HG03565 (cell line): ENCODE results near the gene TP53AIP1.
A peak's percentile ranks its signal among the peaks of the same experiment; 100 is the strongest.

Experiments
- ATAC-seq: cut with Tn5 transposase; IDR thresholded peaks from one replicate; pipeline ENCODE4 v1.9.1; 2021; ENCODE audit warnings: mild to moderate bottlenecking, moderate library complexity; ENCODE audit not compliant: unreplicated experiment

TP53AIP1 gene

DNA sequence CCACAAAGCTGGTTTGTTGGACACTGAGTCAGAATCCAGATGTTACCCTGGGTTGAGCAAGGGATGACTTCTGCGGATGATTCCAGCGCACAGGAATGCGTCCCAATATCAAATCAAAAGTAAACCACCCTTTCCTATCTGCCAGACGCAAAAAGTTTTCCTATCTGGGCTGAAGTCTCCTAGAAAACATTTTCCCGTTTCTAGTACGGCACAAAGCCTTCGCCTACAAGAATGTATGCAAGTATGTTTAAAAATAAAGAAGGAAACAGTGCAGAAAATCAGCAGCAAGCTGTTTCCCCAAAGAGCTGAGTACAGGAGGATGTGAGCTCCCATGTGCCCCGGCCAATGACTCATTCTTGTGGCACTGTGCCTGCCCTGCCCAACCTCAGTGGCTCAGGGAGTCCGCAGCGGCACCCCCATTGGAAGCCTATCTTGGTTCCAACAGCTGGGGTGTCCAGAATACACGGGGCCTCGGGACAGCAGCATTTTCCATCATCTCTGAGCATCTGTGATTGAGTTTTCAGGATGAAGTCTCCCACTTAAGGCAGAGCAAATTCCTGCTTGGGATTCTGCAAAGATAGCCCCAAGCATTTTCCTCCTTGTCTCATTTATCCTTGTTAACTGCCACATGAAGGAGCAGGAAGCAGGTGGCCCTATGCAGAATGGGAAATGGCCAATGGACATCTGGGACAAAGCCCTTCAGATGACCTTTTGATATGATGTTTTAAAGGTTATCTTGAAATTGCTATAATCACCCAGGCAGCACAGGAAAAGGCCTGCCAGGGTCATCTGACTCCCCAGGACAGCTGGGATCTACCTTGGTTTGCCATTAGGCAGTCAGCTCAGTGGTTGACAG, 34.1 kb downstream of the TP53AIP1 start:
- no peak for ATAC-seq

DNA sequence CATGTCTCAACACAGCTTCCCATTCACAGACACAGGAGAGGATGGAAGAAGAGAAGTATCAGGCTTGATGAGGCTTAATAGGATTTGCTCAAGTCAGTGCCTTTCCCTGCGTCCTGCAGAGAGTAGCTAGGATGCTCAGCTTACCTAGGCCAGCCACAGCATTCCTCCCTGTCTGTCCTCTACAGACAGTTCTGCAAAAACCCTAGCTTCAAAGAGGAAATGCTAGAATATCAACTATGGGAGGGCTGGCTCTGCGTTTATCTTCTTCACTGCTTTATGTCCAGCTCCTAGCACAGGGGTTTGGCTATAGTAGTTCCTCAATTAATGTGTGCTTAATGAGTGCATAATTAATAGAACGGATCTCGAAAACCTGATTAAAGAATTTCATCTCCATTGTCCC, 35.1 kb downstream of the TP53AIP1 start:
- no peak for ATAC-seq

DNA sequence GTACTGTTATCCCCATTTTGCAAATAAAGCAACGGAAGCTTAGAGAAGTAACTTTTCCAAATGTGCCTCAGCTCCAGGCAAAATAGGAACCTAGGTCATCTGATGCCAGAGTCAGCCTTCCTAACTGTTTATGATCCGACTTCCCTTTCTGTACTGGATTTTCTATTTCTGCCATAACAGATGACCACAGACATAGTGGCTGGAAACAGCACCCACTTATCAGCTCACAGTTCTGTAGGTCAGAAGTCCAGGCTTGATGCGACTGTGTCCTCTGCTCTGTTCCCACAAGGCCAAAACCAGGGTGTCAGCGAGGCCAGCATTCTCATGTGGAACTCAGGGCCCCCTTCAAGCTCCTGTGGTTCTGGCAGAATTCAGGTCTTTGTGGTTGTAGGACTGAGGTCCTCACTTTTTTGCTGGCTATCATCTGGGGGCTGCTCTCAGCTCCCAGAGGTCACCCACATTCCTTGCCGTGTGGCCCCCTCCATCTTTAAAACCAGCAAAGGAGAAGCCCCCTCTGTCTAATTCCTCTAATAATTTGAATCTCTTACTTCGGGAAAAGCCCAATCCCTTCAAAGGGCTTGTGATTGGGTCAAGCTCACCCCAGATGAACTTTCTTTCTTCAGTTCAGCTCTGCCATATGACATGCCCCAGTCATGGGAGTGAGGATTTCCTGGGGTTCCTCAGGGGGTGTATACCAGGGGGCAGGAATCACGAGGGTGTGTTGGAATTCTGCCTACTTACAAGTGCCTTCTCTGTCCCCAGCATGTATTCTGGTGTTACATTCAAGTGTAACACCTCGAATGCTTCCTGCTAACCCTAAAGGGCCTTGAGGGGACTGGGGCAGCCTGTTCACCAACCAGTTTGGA, 36.3 kb downstream of the TP53AIP1 start:
- ATAC-seq = no peak

DNA sequence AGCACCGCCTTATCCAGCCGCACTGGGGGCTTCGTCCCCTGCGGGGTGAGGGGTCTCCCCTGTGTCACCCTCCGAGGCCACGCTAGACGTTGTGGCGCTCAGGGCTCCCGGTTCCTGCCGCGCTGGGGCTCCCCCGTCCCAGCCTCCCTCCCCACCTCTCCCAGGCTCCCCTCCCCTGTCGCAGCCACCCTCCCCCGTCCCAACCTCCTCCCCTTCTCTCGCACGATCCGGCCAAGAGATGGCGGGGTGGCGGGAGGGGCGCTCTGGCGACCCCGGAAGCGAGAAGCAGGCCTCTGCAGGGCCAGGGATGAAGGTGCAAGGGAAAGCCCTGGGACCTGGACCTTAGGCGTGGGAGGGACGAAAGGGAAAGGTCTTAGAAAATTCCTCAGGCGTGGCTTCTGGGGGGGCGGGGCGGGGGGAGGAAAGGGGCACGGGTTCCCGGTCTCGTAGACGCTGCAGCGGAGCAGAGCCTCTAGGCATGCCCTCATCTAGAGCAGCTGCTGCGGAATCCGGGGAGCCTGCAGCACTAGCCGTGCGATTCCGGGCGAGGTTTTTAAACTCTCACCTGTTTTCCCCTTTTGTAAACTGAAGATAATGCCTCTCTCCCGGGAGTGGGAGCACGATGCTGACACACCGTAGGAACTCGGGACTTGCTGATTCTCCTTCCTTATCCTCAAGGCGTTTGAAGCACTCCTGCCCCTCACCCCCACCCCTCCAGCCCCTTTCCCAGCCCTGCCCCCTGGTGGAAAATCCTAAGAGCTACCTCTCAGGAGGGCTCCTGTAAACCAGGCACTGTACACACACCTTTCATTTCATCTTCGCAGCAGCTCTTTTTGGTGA, 37.1 kb downstream of the TP53AIP1 start:
- no peak for ATAC-seq

DNA sequence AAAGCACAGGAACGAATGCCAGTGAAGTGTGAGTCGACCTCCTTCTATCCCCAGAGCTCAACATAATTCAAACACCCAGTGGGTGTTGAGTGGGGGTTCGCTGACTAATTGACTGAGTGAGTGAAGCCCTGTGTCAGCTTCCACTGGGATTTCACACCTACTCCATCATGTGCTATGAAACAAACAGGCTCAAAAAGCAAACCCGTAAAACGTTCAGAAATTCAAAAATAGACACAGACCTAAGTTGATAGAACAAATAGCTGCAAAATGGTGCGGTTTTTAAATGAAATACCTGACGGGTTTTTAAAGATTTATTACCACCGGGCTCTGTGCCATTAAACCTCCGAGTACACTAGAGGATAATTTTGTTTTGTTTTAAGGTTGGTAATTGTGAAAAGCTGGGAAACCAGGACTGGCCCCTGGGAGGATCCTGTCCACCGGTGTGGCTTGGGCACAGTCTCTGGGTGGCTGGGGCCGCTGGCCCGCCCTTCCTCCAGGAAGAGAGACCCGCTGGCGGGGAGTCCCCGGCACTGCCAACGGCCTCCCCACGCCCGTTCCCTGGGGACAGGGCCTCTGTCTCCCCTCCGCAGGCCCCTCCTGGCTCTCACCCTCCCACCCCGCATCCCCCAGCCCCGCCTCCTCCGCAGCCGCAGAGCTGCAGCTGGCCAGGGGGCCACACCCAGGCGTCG, 37.9 kb downstream of the TP53AIP1 start:
- no peak for ATAC-seq

- no peak for ATAC-seq
Observed at GRCh38 chr11:128904303-128904655, 38.4 kb downstream of the TP53AIP1 start.

DNA sequence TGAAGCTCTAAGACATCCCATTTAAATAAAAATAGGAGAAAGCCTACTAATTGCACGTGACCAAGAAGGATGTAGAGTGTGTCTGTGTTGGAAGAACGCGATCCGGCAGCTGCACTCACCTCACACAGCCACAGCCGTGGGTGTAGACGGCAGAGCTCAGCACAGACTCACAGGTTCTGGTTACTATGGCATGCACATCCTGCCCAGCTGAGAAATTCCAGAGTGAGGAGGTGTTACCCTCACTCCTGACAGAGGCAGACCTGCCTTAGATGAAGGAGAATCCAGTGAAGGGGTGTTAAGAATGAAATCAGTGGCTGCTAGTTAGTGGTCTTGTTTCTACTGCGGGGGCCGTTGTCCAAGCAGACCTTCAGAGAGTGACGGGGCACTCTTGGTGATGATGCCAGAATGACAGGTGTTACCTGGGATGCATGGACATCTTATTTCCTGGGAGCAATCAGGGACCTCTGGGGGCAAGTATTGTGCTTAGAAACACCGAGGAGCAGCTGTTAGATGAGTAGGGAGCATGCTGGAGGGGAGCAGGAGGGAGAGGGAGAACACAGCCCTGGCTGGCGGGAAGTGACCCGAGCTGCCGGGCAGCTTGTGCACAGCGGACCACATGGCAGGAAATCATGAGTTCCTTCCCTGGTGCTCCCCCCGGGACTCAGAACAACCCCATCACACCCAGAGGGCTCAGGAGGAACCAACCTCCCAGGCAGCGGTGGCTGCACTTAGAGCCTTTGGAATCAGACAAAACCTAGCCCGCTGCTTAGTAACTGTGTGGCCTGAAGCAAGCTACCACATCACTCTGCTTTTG, 39.2 kb downstream of the TP53AIP1 start:
- ATAC-seq = no peak

DNA sequence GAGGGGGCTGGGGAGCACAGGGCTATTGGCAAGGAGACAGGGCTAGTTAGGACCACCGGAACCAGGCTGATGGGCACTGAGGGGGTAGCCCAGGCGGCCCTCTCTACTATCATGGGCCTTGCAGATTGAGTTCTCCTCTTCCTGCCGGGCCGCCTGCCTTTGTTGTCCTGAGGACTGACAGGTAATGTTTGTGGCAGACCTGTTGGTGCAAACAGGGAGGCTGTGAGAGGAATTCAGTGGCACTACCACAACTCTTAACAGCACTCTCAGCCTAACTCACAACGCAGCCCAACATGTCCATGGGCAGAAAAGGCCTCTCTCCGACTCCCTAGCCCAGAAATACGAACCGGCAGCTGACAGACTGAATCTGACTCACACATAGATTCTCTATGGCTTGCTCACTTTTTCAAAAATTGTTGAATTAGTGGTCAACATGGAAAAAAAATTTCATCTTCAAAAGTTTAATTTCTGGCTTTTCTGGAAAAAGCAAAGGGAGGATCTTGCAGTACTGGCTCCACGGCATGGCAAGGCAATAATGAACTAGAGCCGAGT, 40.1 kb downstream of the TP53AIP1 start:
- ATAC-seq = no peak

DNA sequence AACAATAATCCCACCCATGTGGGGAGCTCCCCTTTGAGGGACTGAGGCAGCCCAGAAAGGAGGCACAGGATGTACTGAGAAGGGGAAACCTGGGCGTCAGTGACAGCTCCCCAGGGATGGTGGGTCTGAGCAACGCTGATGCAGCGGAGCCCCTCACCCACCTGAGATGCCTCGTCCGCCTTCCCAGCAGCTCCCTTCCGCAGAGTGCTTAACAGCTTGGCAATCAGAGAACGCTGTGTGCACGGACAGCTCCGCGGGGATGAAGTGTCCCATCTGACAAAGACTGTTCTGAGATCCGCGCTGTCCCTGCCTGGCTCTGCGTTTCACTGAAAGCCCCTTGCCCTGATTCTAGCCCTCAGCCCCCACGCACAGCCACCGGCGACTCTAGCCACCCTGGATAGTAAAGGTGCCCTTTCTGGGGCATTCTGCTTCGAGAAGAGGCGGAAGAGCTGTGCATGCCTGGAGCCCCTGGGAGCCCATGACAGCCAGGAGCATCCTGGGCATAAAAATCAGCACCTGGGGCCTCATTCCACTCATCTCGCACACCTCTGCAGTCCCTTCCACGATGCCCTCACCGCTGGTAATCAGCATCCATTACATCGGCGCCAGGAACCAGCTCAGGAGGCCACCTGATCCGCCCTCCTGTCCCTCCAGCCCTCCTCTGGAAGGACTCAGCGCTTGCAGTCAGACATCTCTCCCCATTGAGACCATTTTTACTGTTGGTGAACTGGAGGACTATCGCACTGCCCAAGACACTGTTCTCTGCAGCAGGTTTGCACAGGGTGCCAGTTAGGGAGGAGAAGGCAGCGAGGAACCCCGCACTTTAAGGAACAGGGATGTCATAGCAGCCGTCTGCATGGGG, 40.8 kb downstream of the TP53AIP1 start:
- no peak for ATAC-seq

- no peak for ATAC-seq
Observed at GRCh38 chr11:128900468-128900867, 42.2 kb downstream of the TP53AIP1 start.

GRCh38 chr11:128898580-128899344, 43.9 kb downstream of the TP53AIP1 start:
- ATAC-seq = no peak

GRCh38 chr11:128897826-128898225, 44.8 kb downstream of the TP53AIP1 start:
- ATAC-seq = no peak

GRCh38 chr11:128896356-128896755, 46.3 kb downstream of the TP53AIP1 start:
- no peak for ATAC-seq

- no peak for ATAC-seq
Observed at GRCh38 chr11:128895526-128895925, 47.1 kb downstream of the TP53AIP1 start.

- ATAC-seq = no peak
Observed at GRCh38 chr11:128894685-128895084, 48.0 kb downstream of the TP53AIP1 start.

GRCh38 chr11:128894286-128894681, 48.4 kb downstream of the TP53AIP1 start:
- no peak for ATAC-seq

DNA sequence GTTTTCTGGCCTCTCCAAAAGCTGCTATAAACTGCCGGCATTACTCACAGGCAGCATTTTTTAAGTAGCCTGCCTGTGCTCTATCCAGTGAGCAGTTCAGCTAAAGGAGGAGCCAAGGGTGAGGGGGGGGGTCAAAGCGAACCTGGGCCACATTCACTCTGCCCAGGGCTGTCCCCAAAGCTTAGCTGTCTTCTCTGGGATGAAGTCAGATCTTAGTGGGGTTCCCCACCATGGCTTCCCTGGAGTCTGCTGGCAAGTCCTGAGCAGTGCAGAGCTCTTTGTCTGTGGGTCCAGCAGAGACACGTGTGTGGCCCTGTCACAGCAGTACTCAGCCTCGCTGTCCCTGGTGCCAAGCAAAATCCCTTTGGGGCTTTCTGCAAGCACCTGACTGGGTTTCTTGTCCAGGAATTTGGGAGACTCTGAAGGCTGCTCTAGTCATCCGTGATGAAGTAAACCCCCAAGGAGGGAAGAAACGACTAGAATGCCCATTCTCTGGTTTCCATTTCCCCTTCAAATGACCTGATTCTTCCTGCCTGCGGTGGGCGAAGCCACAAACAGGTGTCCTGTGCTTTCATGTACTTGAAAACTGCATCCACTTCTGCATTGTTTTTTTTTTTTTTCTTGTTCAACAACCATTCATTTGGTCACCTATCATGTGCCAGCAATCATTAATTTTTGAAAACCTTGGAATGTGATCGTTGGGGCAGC, 48.9 kb downstream of the TP53AIP1 start:
- ATAC-seq = peak; percentile 43
